Effector memory CD4-positive, alpha-beta T cell (primary cell): ENCODE measurements around the gene BCL2L1.
"Not testable (repeated sequence)": the region's sequence is repeated elsewhere in the genome, so short reads cannot be mapped to it uniquely, and the experiment has no call there.

Experiments
- DNase-seq, 3 donors: peaks; one replicate each; pipeline ENCODE4 v3.0.0-alpha.2; 2020
- H3K27ac ChIP-seq: 2 replicates; pipeline ENCODE4 v1.7.0; 2013; ENCODE audit warnings: mild to moderate bottlenecking, low read length, moderate library complexity; ENCODE audit not compliant: insufficient read depth, poor library complexity, severe bottlenecking
- H3K27me3 ChIP-seq: replicated peaks from 2 replicates; pipeline ENCODE4 v1.7.0; 2013; ENCODE audit warnings: mild to moderate bottlenecking, low read length; ENCODE audit not compliant: insufficient read depth, control insufficient read depth, poor library complexity, severe bottlenecking
- H3K36me3 ChIP-seq: 2 replicates; pipeline ENCODE4 v1.7.0; 2013; ENCODE audit warnings: mild to moderate bottlenecking, low read length, moderate library complexity; ENCODE audit not compliant: control insufficient read depth, insufficient read depth
- H3K4me1 ChIP-seq: 2 replicates; pipeline ENCODE4 v1.7.0; 2013; ENCODE audit warnings: low read length, mild to moderate bottlenecking; ENCODE audit not compliant: control insufficient read depth, insufficient read depth, poor library complexity, severe bottlenecking
- H3K4me3 ChIP-seq: 2 replicates; pipeline ENCODE4 v1.7.0; 2013; ENCODE audit warnings: low read length, low read depth, mild to moderate bottlenecking; ENCODE audit not compliant: insufficient read depth, poor library complexity, severe bottlenecking
- H3K9me3 ChIP-seq: 2 replicates; pipeline ENCODE4 v1.7.0; 2013; ENCODE audit warnings: mild to moderate bottlenecking, low read length, moderate library complexity; ENCODE audit not compliant: control insufficient read depth

BCL2L1 gene

DNA sequence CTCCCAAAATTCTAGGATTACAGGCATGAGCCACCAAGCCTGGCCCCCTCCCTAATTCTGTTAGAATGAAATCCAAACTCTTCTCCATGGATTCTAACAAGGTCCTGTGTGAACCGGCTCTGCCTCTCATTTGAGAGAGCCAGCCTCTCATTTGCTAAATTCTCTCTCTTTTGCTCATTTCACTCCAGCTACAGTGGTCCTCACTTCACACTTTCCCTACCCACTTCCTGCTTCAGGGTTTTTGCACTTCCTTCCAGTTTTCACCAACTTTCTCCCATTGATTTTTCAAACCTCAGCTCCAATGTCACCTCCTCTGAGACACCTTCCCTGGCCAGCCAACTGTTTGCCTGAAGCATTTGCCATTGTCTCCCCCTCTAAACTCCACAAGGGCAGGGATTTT is 79.8 kb downstream of the BCL2L1 start:
- Histone ChIP-seq H3K27ac (no peak overlapping the region), H3K27me3 (no peaks in the 10 kb centered on the region)
- DNase-seq = no peak

DNA sequence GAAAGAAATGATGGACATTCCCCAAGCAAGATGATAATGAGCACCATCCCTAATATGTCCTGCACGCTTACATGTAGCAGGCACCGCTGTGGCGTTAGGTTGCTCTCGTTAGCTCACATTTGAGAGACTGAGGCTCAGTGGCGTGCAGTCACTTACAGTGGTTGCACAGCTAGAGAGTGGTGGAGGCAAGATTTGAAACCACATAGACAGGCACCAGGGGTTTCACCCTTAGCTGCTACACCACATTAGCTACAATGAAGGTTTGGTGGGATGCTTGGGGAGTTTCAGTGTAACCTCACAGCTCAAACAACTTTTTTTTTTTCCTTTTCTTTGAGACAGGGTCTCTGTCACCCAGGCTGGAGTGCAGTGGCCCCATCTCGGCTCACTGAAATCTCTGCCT is 81.3 kb downstream of the BCL2L1 start:
- no peak for DNase-seq
- Histone ChIP-seq H3K27me3 (no peaks in the 10 kb centered on the region), H3K27ac (no peak overlapping the region), H3K4me3 (no peak overlapping the region), H3K4me1 (no peaks in the 10 kb centered on the region), H3K9me3 (no peaks in the 10 kb centered on the region), H3K36me3 (no peaks in the 10 kb centered on the region)

More for the DNA sequence above, 79.8 kb downstream of the BCL2L1 start:
- Histone ChIP-seq H3K36me3 (no peaks in the 10 kb centered on the region), H3K4me3 (no peak overlapping the region), H3K9me3 (no peaks in the 10 kb centered on the region), H3K4me1 (no peaks in the 10 kb centered on the region)

DNA sequence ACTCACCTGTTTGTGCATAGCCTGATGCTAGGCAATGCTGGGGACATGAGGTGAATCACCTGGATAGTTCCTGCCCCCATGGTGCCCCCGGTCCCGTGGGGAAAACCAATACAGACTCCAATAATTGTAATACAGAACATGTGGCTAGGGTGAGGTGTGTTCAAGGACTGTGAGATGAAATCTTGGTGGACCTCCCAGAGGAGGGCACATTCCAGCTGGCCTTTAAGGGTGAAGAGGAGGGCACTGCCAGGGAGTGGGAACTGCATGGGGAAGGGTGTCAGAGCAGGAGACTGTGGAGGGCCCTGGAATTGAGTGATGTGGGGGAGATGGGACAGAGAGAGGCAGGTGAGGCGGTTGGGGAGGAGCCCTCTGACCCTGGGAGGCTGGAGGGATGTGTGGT is 82.4 kb downstream of the BCL2L1 start:
- no peak overlapping the region for H3K27ac ChIP-seq

DNA sequence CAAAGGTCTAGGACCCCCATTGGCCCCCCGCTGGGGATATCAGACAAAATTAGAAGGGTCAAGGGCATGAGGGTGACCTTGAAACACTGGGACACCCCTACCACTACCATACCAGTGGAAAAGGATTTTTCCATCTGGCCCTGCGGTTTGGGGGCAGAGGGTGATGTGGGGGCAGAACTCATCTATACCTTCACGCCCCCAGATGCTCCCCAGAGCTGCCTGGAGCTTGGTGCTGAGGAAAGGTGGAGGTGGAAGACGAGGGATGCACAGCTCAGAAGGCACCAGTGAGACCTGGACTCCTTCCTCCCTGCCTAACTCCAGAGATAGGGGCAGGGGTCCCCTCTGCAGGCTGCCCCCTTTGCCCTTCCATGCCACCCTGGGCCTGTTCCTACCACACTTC is 83.9 kb downstream of the BCL2L1 start:
- no peak overlapping the region for H3K4me3 ChIP-seq
- no peaks in the 10 kb centered on the region for H3K9me3 ChIP-seq
- H3K4me1 ChIP-seq = no peaks in the 10 kb centered on the region
- DNase-seq = no peak
- no peaks in the 10 kb centered on the region for H3K27me3 ChIP-seq
- no peak overlapping the region for H3K27ac ChIP-seq
- H3K36me3 ChIP-seq = no peaks in the 10 kb centered on the region

More for the DNA sequence above, 82.4 kb downstream of the BCL2L1 start:
- H3K4me3 ChIP-seq = no peak overlapping the region
- no peaks in the 10 kb centered on the region for H3K9me3 ChIP-seq
- no peaks in the 10 kb centered on the region for H3K27me3 ChIP-seq
- H3K4me1 ChIP-seq = no peaks in the 10 kb centered on the region
- DNase-seq = no peak
- H3K36me3 ChIP-seq = no peaks in the 10 kb centered on the region

DNA sequence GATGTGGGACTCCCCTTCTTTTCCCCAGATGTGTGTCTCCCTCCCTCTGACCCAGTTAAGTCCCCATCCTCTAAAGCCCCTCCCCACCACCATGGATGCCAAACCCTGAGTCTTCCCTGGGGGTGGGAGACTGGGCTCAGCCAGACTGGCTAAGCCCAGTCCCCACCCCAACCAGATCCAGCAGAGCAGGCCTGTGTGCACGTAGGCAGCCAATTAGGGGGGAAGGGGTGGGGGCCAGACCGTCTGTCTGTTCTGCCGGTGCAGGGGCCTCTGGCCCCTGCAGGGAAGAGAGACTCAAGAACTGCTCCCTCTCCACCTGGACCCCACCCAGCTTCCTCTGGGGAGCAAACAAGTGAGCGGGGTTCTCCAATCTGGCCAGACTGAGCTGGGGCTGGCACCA is 84.4 kb downstream of the BCL2L1 start:
- H3K9me3 ChIP-seq = no peaks in the 10 kb centered on the region
- H3K4me1 ChIP-seq = no peaks in the 10 kb centered on the region
- no peaks in the 10 kb centered on the region for H3K36me3 ChIP-seq
- no peak overlapping the region for H3K4me3 ChIP-seq
- no peak for DNase-seq
- H3K27me3 ChIP-seq = no peaks in the 10 kb centered on the region
- H3K27ac ChIP-seq = no peak overlapping the region

DNA sequence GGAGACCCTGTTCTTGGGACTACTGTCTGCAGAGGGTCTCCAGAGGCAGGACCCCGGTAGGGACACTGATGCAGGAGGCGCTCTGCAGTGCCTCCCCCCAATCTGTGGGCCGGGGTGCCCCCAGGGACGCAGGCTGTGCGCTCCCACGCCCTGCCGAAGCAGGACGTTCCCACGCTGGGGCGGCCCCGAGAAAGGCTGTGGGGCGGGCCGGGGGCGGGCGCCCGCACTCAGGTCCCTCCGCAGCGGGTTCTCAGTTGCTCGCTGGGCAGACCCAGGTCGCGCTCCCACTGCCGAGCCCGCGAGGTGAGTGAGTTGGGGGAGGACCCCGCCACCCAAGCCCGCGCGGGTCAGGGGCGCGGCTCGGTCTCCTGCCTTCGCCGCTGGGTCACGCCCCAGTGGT is 85.0 kb downstream of the BCL2L1 start, which contains the start of gene COX4I2:
Gene COX4I2 (plus strand): TSS at position 253 of the 400 bp plus-strand sequence. CDS start 1,106 bp downstream, outside the sequence.
- no peak for DNase-seq
- no peaks in the 10 kb centered on the region for H3K36me3 ChIP-seq
- no peak within 1 kb of the TSS for H3K4me3 ChIP-seq
- H3K27ac ChIP-seq = no peak within 1 kb of the TSS
- H3K9me3 ChIP-seq = no peaks in the 10 kb centered on the region
- no peaks in the 10 kb centered on the region for H3K27me3 ChIP-seq
- H3K4me1 ChIP-seq = no peaks in the 10 kb centered on the region

DNA sequence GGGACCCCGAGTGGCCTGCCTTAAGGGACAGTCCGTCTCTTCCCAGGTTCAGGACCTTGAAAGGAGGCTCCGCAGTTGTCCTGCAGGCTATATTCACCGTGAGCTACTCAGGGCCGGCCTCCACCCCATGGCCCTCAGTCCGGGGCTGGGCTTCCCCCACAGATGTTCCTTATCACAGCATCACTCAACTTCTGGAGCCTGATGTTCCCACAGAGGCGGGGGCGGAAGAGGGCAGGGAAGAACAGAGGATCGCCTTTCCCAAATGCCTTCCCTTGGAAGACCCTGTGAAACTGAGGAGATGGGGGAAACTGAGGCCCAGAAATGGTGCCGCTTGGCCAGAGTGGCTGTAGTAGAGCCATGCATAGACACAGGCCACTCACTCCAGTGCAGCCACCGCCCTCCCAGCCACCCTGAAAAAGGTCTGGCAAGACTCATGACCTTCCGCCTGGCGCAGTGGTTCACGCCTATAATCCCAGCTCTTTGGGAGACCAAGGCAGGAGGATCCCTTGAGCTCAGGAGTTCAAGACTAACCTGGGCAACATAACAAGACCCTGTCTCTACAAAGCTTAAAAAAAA is 89.2 kb downstream of the BCL2L1 start:
- H3K27ac ChIP-seq = no peak overlapping the region

DNA sequence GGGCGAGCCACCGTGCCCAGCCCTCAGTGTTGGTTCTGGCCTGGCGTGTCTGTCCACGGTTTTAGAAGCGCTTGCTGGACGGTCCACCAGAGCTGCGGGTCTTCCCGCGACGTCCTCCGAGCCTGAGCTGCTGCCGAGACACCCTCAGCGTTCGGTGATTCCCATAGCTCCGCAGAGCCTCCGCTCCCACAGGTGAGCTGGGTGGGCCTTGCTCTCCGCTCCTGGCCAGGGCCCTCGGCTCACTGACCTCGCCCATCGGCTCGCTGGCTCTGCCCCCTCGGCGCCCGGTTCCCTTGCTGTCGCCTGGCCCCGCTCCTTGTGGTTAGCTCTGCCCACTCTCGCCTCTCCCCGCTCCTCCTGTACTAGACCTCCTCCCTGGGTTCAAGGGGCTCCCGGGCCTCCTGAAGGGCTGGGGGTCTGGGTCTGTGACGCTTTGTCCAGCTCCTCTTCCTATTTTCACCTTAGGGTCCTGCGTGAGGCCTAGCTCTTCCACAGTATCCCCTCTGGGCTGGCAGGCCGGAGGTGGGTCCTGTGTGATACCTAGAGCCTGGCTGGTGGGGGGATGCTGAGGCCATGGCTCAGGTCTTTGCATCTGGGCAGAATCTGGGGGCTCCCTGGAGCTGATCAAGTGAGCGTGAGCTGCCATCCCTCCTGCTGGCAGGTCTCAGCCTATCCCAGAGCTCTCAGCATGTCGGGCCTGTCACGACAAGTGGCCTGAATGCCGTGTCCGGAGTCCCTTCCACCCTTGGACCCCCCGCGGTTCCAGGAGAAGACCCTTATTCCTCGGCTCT is 89.9 kb downstream of the BCL2L1 start:
- Histone ChIP-seq H3K4me1 (no peaks in the 10 kb centered on the region), H3K36me3 (no peaks in the 10 kb centered on the region), H3K27ac (no peak overlapping the region), H3K9me3 (no peaks in the 10 kb centered on the region), H3K4me3 (no peak overlapping the region), H3K27me3 (no peaks in the 10 kb centered on the region)
- no peak for DNase-seq

More for the DNA sequence above, 89.2 kb downstream of the BCL2L1 start:
- Histone ChIP-seq H3K4me3 (no peak overlapping the region), H3K9me3 (no peaks in the 10 kb centered on the region), H3K4me1 (no peaks in the 10 kb centered on the region), H3K27me3 (no peaks in the 10 kb centered on the region), H3K36me3 (no peaks in the 10 kb centered on the region)
- DNase-seq = no peak

DNA sequence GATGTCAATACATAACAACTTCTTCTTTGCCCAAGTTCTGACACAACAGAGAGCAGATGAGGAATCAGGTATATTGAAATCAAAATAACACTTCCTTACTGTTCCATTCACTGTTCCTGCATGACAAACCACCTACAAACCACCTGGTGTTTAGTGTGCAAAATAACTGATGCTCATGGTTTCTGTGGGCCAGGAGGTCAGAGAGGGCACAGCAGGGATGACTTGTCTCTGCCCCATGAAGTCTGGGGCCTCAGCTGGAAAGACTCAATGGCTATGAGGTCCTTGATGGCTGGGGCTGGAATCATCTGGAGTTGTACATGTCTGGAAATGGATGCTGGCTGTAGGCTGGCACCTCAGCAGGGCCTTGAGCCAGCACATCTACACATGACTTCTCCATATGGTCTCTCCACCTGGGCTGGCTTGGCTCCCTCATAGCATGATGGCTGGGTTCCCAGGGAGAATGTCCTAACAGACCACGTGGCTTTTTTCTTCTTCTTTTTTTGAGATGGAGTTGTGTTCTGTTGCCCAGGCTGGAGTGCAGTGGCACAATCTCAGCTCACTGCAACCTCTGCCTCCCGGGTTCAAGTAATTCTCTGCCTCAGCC is 92.4 kb downstream of the BCL2L1 start:
- H3K4me3 ChIP-seq = no peak overlapping the region
- no peaks in the 10 kb centered on the region for H3K9me3 ChIP-seq
- H3K4me1 ChIP-seq = no peaks in the 10 kb centered on the region
- H3K36me3 ChIP-seq = no peaks in the 10 kb centered on the region
- no peaks in the 10 kb centered on the region for H3K27me3 ChIP-seq
- DNase-seq = no peak
- no peak overlapping the region for H3K27ac ChIP-seq

DNA sequence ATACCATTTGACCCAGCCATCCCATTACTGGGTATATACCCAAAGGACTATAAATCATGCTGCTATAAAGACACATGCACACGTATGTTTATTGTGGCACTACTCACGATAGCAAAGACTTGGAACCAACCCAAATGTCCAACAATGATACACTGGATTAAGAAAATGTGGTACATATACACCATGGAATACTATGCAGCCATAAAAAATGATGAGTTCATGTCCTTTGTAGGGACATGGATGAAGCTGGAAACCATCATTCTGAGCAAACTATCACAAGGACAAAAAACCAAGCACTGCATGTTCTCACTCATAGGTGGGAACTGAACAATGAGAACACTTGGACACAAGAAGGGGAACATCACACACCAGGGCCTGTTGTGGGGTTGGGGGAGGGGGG is 94.6 kb downstream of the BCL2L1 start:
- not testable (repeated sequence) for DNase-seq, H3K4me1 ChIP-seq, H3K9me3 ChIP-seq, H3K4me3 ChIP-seq, H3K27ac ChIP-seq, H3K36me3 ChIP-seq, H3K27me3 ChIP-seq
